ENCODE measurements around the gene OOSP4B. TPM values are rescaled to one million over a fixed set of nuclear protein-coding genes. Genes with fewer than 3 reads are reported as not detected.

The OOSP4B gene
- polyA plus RNA-seq, 2 of the 4 experiments (the other 2 are of a cell fraction), result not detected

DNA sequence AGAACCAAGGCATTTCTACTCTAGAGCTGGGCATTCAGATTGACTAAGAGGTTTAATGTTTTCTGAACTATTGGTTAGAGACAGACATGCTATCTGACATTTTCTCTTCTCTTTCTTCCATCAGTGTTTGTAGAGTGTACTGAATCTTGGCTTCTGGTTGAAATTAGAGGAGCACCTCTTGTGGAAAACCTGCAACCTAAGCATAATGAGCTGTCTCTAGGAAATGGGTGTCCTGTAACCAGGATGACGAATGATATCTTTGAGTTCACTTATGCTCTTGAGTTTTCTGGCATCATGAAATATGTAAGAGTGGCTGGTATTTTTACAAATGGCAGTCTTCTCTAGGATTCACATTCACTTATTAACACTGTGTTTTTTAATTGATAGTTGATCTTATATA lies 33.8 kb upstream of the OOSP4B start:
- Histone ChIP-seq H3K4me2 (no peak overlapping the region), H3K4me3 (no peak overlapping the region), H3K9me3 (no peaks in the 10 kb centered on the region), H3K4me1 (no peaks in the 10 kb centered on the region), H3K27ac (no peak overlapping the region)
- DNase-seq (ENCODE audit: low read depth in 1 of 2, low spot score in 1 of 2) (no peak), FAIRE-seq (no peak), ATAC-seq (no peak)
- no peak for TF ChIP-seq ZSCAN20 (CRISPR knock-in tag; IDR thresholded peaks at IDR 0.05)
- peak; percentile 48 for TF ChIP-seq MAFK (IDR thresholded peaks at IDR 0.05; ENCODE audit: partially characterized antibody)
- no peak for TF ChIP-seq RFX5 (IDR thresholded peaks at IDR 0.05)
- TF ChIP-seq, protein P1, sequence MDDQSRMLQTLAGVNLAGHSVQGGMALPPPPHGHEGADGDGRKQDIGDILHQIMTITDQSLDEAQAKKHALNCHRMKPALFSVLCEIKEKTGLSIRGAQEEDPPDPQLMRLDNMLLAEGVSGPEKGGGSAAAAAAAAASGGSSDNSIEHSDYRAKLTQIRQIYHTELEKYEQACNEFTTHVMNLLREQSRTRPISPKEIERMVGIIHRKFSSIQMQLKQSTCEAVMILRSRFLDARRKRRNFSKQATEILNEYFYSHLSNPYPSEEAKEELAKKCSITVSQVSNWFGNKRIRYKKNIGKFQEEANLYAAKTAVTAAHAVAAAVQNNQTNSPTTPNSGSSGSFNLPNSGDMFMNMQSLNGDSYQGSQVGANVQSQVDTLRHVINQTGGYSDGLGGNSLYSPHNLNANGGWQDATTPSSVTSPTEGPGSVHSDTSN (IDR thresholded peaks at IDR 0.05), result no peak
- no peak for TF ChIP-seq MAZ (IDR thresholded peaks at IDR 0.05; ENCODE audit: borderline replicate concordance, low read depth, low read length)
- no peak for TF ChIP-seq MYC (IDR thresholded peaks at IDR 0.05; ENCODE audit: borderline replicate concordance, low read length)
- TF ChIP-seq NFE2L2 (conservative IDR thresholded peaks at IDR 0.05; ENCODE audit: low read length), result no peak
- no peak for TF ChIP-seq CBX8 (IDR thresholded peaks at IDR 0.05)
- WGBS (ENCODE audit: missing lambda C conversion rate), result 0% methylated on average over 1 of the region's 1 CpG
- ChIA-PET CTCF (interaction anchor here (1.2 kb wide), 1 partner anchor 43 kb away, joined by 3 read pairs; no protein-coding TSS in a partner anchor), POLR2A (no interaction called here)

GRCh38 chr11:59984368-59984767 lies 32.6 kb upstream of the OOSP4B start:
- Histone ChIP-seq H3K4me1 (no peaks in the 10 kb centered on the region), H3K4me3 (no peak overlapping the region), H3K4me2 (no peak overlapping the region), H3K9me3 (no peaks in the 10 kb centered on the region), H3K27ac (no peak overlapping the region)
- DNase-seq (ENCODE audit: low read depth in 1 of 2, low spot score in 1 of 2) (no peak), ATAC-seq (no peak), FAIRE-seq (no peak)
- POLR2A ChIA-PET, result no interaction called here
- WGBS (ENCODE audit: missing lambda C conversion rate), result 2% methylated on average over 3 of the region's 3 CpGs
- TF ChIP-seq CBX2 (IDR thresholded peaks at IDR 0.05; ENCODE audit: borderline replicate concordance, low read depth), result no peak
- no peak for TF ChIP-seq REST (IDR thresholded peaks at IDR 0.05)
- no peak for TF ChIP-seq NPAS2 (CRISPR knock-in tag; IDR thresholded peaks at IDR 0.05; ENCODE audit: borderline replicate concordance)
- TF ChIP-seq POLR2AphosphoS2 (conservative IDR thresholded peaks at IDR 0.05; ENCODE audit: low read length), result no peak
- TF ChIP-seq SREBF2 (IDR thresholded peaks at IDR 0.05), result no peak
- TF ChIP-seq JUN (IDR thresholded peaks at IDR 0.05), result no peak
- TF ChIP-seq EHMT2 (IDR thresholded peaks at IDR 0.05; ENCODE audit: low read depth), result no peak
- TF ChIP-seq HOXA7 (CRISPR knock-in tag; IDR thresholded peaks at IDR 0.05), result no peak
- CTCF ChIA-PET, result no interaction called here

- no peak overlapping the region for H3K4me2 ChIP-seq
- FAIRE-seq (no peak), DNase-seq (ENCODE audit: low read depth in 1 of 2, low spot score in 1 of 2) (no peak), ATAC-seq (no peak)
- no peak overlapping the region for H3K27ac ChIP-seq
- no peak overlapping the region for H3K4me3 ChIP-seq
- 0% methylated on average over 1 of the region's 1 CpG for WGBS (ENCODE audit: missing lambda C conversion rate)
- H3K9me3 ChIP-seq, result no peaks in the 10 kb centered on the region
- TF ChIP-seq EHMT2 (IDR thresholded peaks at IDR 0.05; ENCODE audit: low read depth) (no peak), MYC (IDR thresholded peaks at IDR 0.05; ENCODE audit: borderline replicate concordance, low read length) (no peak), BHLHE40 (IDR thresholded peaks at IDR 0.05; ENCODE audit: low read depth, low read length) (no peak), SMC3 (IDR thresholded peaks at IDR 0.05) (no peak), CBX8 (IDR thresholded peaks at IDR 0.05) (no peak), RAD21 (conservative IDR thresholded peaks at IDR 0.05 in 1 of 2, IDR thresholded peaks at IDR 0.05 in 1 of 2) (no peak), ZC3H11A (IDR thresholded peaks at IDR 0.05) (no peak), GATA3 (IDR thresholded peaks at IDR 0.05; ENCODE audit: borderline replicate concordance) (no peak), SREBF2 (IDR thresholded peaks at IDR 0.05) (no peak), HES2 (IDR thresholded peaks at IDR 0.05) (no peak), CBX2 (IDR thresholded peaks at IDR 0.05; ENCODE audit: borderline replicate concordance, low read depth) (no peak), ZNF302 (CRISPR knock-in tag; IDR thresholded peaks at IDR 0.05) (no peak), NFE2L2 (conservative IDR thresholded peaks at IDR 0.05; ENCODE audit: low read length) (no peak), FOSL2 (IDR thresholded peaks at IDR 0.05) (no peak), FOSL2 (CRISPR knock-in tag; IDR thresholded peaks at IDR 0.05) (no peak)
- POLR2A ChIA-PET, result no interaction called here
- CTCF ChIA-PET, result no interaction called here
- no peaks in the 10 kb centered on the region for H3K4me1 ChIP-seq
Measured at GRCh38 chr11:59990421-59990820, 26.6 kb upstream of the OOSP4B start.
